ENCODE data around the gene ZNF385B. TPM values are rescaled to one million over a fixed set of nuclear protein-coding genes. Genes with fewer than 3 reads are reported as not detected.
A peak's percentile ranks its signal among the peaks of the same experiment; 100 is the strongest.

ZNF385B gene
- total RNA-seq, 4 donors from 2014 or later, result 0.41 to 3.3 TPM; not detected in 2

GRCh38 chr2:179619947-179620467 lies 241.4 kb downstream of the ZNF385B start:
- TF ChIP-seq CTCF (IDR thresholded peaks at IDR 0.05) (no peak), POLR2A (IDR thresholded peaks at IDR 0.05) (no peak)
- no peaks in the 10 kb centered on the region for H3K36me3 ChIP-seq
- H3K27ac ChIP-seq, result no peak overlapping the region
- H3K4me1 ChIP-seq, result no peaks in the 10 kb centered on the region
- H3K9me3 ChIP-seq, result no peaks in the 10 kb centered on the region
- no peak for DNase-seq
- intact Hi-C loops (cut with DNase I; ENCODE audit: low total_unique reads), result no loop called here
- H3K4me3 ChIP-seq, result no peak overlapping the region
- no peaks in the 10 kb centered on the region for H3K27me3 ChIP-seq

GRCh38 chr2:179614121-179614520 lies 247.3 kb downstream of the ZNF385B start:
- TF ChIP-seq CTCF (IDR thresholded peaks at IDR 0.05) (no peak), POLR2A (IDR thresholded peaks at IDR 0.05) (no peak)

GRCh38 chr2:179613701-179614100 lies 247.7 kb downstream of the ZNF385B start:
- Histone ChIP-seq H3K36me3 (no peaks in the 10 kb centered on the region), H3K9me3 (no peaks in the 10 kb centered on the region), H3K27me3 (no peaks in the 10 kb centered on the region), H3K4me3 (no peak overlapping the region), H3K27ac (no peak overlapping the region), H3K4me1 (no peaks in the 10 kb centered on the region)
- intact Hi-C loops (cut with DNase I; ENCODE audit: low total_unique reads), result no loop called here
- TF ChIP-seq POLR2A (IDR thresholded peaks at IDR 0.05) (no peak), CTCF (IDR thresholded peaks at IDR 0.05) (no peak)
- no peak for DNase-seq

More at GRCh38 chr2:179614121-179614520, 247.3 kb downstream of the ZNF385B start:
- Histone ChIP-seq H3K9me3 (no peaks in the 10 kb centered on the region), H3K4me3 (no peak overlapping the region), H3K36me3 (no peaks in the 10 kb centered on the region), H3K4me1 (no peaks in the 10 kb centered on the region), H3K27me3 (no peaks in the 10 kb centered on the region), H3K27ac (no peak overlapping the region)
- no peak for DNase-seq
- intact Hi-C loops (cut with DNase I; ENCODE audit: low total_unique reads), result no loop called here

GRCh38 chr2:179613299-179613651 lies 248.1 kb downstream of the ZNF385B start:
- intact Hi-C loops (cut with DNase I; ENCODE audit: low total_unique reads), result no loop called here
- no peak for TF ChIP-seq POLR2A (IDR thresholded peaks at IDR 0.05)
- no peak for TF ChIP-seq CTCF (IDR thresholded peaks at IDR 0.05)
- no peak overlapping the region for H3K27ac ChIP-seq

GRCh38 chr2:179612591-179613298 lies 248.7 kb downstream of the ZNF385B start:
- intact Hi-C loops (cut with DNase I; ENCODE audit: low total_unique reads), result no loop called here
- Histone ChIP-seq H3K4me1 (no peaks in the 10 kb centered on the region), H3K9me3 (no peaks in the 10 kb centered on the region), H3K36me3 (no peaks in the 10 kb centered on the region), H3K27ac (peak overlapping the region in 1 of 2 donors; percentile 20), H3K4me3 (no peak overlapping the region), H3K27me3 (no peaks in the 10 kb centered on the region)
- TF ChIP-seq CTCF (IDR thresholded peaks at IDR 0.05) (no peak), POLR2A (IDR thresholded peaks at IDR 0.05) (no peak)
- DNase-seq, result no peak

More at GRCh38 chr2:179613299-179613651, 248.1 kb downstream of the ZNF385B start:
- H3K9me3 ChIP-seq, result no peaks in the 10 kb centered on the region
- H3K27me3 ChIP-seq, result no peaks in the 10 kb centered on the region
- no peak for DNase-seq
- H3K4me3 ChIP-seq, result no peak overlapping the region
- H3K36me3 ChIP-seq, result no peaks in the 10 kb centered on the region
- H3K4me1 ChIP-seq, result no peaks in the 10 kb centered on the region

All from uterus (tissue), 4 donors.